ENCODE data around the gene GRM3.

DNA sequence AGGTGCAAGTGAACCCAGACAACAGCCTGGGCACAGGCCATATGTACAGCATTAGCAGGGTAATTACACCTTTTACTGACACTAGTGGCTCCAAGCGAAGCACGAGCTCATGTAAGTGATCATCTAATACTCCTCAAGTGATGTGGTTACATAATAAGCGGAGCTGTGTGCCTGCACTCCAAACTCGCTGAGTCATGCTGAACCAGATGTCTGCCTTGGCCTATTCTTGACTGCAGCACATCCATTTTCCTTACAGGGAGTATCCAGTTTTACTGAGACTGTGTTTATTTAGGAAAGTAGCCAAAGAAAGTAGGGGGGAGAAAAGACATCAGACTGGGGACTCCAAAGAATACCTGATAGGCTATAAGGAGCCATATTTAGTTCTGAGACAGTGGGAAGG is 90.1 kb downstream of the GRM3 start:
- TF ChIP-seq, protein P1, sequence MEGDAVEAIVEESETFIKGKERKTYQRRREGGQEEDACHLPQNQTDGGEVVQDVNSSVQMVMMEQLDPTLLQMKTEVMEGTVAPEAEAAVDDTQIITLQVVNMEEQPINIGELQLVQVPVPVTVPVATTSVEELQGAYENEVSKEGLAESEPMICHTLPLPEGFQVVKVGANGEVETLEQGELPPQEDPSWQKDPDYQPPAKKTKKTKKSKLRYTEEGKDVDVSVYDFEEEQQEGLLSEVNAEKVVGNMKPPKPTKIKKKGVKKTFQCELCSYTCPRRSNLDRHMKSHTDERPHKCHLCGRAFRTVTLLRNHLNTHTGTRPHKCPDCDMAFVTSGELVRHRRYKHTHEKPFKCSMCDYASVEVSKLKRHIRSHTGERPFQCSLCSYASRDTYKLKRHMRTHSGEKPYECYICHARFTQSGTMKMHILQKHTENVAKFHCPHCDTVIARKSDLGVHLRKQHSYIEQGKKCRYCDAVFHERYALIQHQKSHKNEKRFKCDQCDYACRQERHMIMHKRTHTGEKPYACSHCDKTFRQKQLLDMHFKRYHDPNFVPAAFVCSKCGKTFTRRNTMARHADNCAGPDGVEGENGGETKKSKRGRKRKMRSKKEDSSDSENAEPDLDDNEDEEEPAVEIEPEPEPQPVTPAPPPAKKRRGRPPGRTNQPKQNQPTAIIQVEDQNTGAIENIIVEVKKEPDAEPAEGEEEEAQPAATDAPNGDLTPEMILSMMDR (IDR thresholded peaks at IDR 0.05): no peak
- no peak for TF ChIP-seq POLR2A (IDR thresholded peaks at IDR 0.05)
